ENCODE measurements around the gene KSR2. TPM values are rescaled to one million over a fixed set of nuclear protein-coding genes. Genes with fewer than 3 reads are reported as not detected.

The KSR2 gene
- polyA plus RNA-seq, 3 donors from 2014 or later, result not detected

DNA sequence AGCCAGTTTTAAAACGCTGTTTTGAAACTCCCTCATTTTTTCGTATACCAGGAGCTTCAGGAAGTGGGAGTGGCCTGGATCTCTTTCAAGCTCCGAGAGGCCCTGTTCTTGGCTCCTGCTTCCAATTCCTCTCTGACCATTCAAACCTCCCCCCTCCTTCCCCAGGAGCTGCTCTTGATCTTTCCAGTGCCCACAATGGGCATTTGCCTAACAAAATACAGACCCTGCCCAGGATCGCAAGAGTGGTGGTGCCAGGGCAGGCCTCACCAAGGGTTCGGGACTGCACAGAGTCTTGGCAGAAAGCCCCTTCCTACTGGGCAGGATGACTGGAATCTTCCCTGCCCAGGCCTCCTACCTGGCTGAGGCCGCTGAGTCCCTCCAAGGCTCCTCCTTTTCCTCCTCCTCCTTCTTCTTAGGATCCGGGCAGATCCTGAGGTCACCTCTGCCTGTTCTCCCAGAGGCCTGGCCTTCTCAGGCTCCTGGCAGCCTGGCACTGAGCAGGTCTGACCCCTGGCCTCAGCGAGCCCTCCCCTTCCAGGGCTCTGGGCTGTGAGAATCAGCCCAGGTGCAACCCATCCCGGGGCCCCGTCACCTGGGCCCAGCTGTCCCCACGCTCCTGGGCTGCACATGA is 560.5 kb downstream of the KSR2 start:
- H3K9me3 Mint-ChIP-seq, result no peaks in the 10 kb centered on the region
- H3K27me3 Mint-ChIP-seq (ENCODE audit: low read depth in 3 of 3), result peaks cover 2 to 5% (median 4%) of the 10 kb centered on the region in 3 donors
- H3K4me1 Mint-ChIP-seq, result no peaks in the 10 kb centered on the region
- H3K4me3 Mint-ChIP-seq, result no peak overlapping the region
- H3K36me3 Mint-ChIP-seq, result no peaks in the 10 kb centered on the region
- H3K27ac Mint-ChIP-seq, result no peak overlapping the region
- no peak for DNase-seq

DNA sequence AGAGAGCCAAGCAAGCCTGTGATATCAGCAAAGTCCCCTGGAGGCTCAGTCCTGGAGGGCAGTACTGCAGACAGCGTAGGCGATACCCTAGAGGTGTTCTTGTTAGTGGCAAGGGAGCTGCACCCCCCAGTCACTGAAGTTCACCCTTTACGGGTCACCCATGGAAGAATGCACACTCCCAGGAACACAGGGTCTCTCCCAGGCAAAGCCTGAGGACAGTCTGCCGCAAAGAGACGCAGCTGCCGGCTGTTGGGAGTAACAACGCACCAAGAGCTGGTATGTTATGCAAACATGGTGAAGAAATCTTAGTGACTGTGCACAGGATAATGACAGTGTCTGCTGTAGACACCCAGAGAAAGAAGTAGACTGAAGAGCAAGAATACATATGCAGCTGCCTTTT is 563.9 kb downstream of the KSR2 start:
- DNase-seq, result no peak
- Mint-ChIP-seq H3K4me3 (no peak overlapping the region), H3K9me3 (peaks cover 0 to 6% (median 0%) of the 10 kb centered on the region in 6 donors), H3K36me3 (no peaks in the 10 kb centered on the region), H3K27me3 (ENCODE audit: low read depth in 3 of 3) (peaks cover 0 to 4% (median 2%) of the 10 kb centered on the region in 3 donors), H3K27ac (no peak overlapping the region), H3K4me1 (no peaks in the 10 kb centered on the region)

DNA sequence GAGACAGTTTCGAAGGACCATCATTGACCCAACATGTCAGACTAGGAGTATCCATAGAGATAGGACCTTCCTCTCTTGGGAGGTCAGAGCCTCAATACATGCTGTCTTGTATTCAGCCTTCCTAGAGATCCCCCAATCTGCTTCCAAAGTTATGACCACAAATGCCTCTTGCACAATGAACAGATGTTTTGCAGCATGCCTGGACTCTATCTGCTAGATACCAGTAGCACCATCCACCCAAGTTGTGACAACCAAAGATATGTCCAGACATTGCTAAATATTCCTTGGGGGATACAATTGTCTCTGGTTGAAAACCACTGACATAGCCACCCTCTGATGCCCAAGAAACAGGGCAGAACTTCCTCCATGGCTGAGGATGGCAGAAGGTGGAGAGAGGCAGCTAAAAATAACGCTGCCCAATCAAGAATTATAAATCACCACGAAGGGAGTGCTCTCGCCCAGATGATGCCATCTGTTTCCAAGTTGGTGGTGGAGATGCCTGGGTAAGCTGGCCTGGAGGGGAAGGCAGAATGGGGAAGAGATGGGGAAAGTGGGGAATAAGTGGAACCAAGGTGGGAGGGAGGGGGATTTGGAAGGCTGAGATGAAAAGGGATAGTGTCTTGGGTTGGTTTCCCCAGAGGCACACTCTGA is 564.5 kb downstream of the KSR2 start:
- Mint-ChIP-seq H3K4me3 (no peak overlapping the region), H3K36me3 (no peaks in the 10 kb centered on the region), H3K4me1 (no peaks in the 10 kb centered on the region), H3K27ac (no peak overlapping the region), H3K27me3 (ENCODE audit: low read depth in 3 of 3) (peaks cover 0 to 4% (median 2%) of the 10 kb centered on the region in 3 donors), H3K9me3 (peaks cover 0 to 6% (median 0%) of the 10 kb centered on the region in 6 donors)
- no peak for DNase-seq

DNA sequence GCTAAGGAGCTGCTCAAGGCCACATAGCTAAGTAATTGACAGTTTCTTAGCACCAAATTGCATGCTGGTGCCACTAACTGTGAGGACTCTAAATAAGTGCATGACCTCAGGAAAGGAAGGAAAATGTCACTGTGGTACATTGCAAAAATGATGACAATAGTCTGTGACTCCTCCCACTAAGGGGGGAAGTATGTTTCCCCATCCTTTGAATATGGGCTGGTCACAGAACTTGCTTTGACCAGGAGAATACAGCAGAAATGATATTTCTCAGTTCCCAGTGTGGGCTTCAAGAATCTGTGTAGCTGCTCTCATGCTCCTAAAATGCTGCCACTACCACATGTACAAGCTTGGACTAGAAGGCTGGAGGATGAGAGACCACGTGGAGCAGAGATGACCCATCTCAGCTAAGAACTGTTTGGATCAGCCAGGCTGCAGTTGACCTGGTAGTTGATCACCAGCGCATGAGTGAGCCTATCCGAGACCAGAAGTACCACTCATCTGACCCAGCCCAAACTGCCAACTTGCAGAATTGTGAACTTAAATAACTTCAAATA is 565.1 kb downstream of the KSR2 start:
- no peak overlapping the region for H3K4me3 Mint-ChIP-seq
- DNase-seq, result no peak
- H3K36me3 Mint-ChIP-seq, result no peaks in the 10 kb centered on the region
- no peaks in the 10 kb centered on the region for H3K4me1 Mint-ChIP-seq
- peaks cover 2 to 4% (median 3%) of the 10 kb centered on the region in 3 donors for H3K27me3 Mint-ChIP-seq (ENCODE audit: low read depth in 3 of 3)
- H3K9me3 Mint-ChIP-seq, result peaks cover 0 to 6% (median 0%) of the 10 kb centered on the region in 6 donors
- no peak overlapping the region for H3K27ac Mint-ChIP-seq

Other genes starting within 250 kb of the KSR2 start
- 10 to 100 TPM; 14.3 to 25.5 (median 16.9) TPM for gene RFC5, start 47.7 kb upstream of the KSR2 start, polyA plus RNA-seq
- 10 to 100 TPM; 18.7 to 20.3 (median 18.8) TPM for gene WSB2, start 92.2 kb upstream of the KSR2 start, polyA plus RNA-seq
- gene VSIG10, start 135.0 kb upstream of the KSR2 start, polyA plus RNA-seq, result 1 to 10 TPM in 2 of 3 donors, under 1 TPM in 1; 0.24 to 1.6 (median 1.0) TPM
- 100 to 1,000 TPM; 145 to 163 (median 161) TPM for gene PEBP1, start 167.1 kb upstream of the KSR2 start, polyA plus RNA-seq

Data from immature natural killer cell (primary cell).